H1 (cell line): ENCODE results near the gene NFKBIL1. TPM values are rescaled to one million over a fixed set of nuclear protein-coding genes. Genes with fewer than 3 reads are reported as not detected.

Experiments
- CTCF ChIA-PET: fragments of 300-600 bp; sonication (Branson Sonifier 250); formaldehyde crosslinking; loops from one replicate; lab custom pipeline; 2021; ENCODE audit not compliant: partially characterized antibody; lab: Charles Lee
- POLR2A ChIA-PET: fragments of 300-600 bp; sonication (Branson Sonifier 250); formaldehyde crosslinking; loops from one replicate; lab custom pipeline; 2021; ENCODE audit warnings: inconsistent platforms; ENCODE audit not compliant: partially characterized antibody; lab: Charles Lee
- DNase-seq, 2 experiments: peaks; one replicate each; pipeline versions ENCODE4 v3.0.0 to v3.0.0-alpha.2; 2010 to 2022; ENCODE audit warnings: low spot score in 2 of 2, low read depth in 1 of 2, mixed read lengths in 1 of 2
- FAIRE-seq: peaks from 2 replicates; lab custom pipeline; 2011; peaks lifted over from hg19 to GRCh38; lab: Jason Lieb, UNC
- H2AFZ ChIP-seq: 2 replicates; pipeline ENCODE4 v1.8.1; 2012; ENCODE audit warnings: low read length, inconsistent platforms
- H2AK5ac ChIP-seq: 2 replicates; pipeline ENCODE4 v1.6.1; 2013; ENCODE audit warnings: low read depth, low read length
- H2BK120ac ChIP-seq: replicated peaks from 2 replicates; pipeline ENCODE3; 2013; ENCODE audit warnings: low read depth, low read length, inconsistent platforms
- H2BK12ac ChIP-seq: 2 replicates; pipeline ENCODE4 v1.6.1; 2013; ENCODE audit warnings: low read depth, low read length
- H2BK15ac ChIP-seq: 2 replicates; pipeline ENCODE4 v1.6.1; 2013; ENCODE audit warnings: low read length
- H2BK20ac ChIP-seq: 2 replicates; pipeline ENCODE4 v1.6.1; 2013; ENCODE audit warnings: low read length
- H2BK5ac ChIP-seq: 2 replicates; pipeline ENCODE4 v1.6.1; 2013; ENCODE audit warnings: low read depth, low read length
- H3K14ac ChIP-seq: 2 replicates; pipeline ENCODE4 v1.6.1; 2013; ENCODE audit warnings: inconsistent platforms; ENCODE audit not compliant: insufficient read length
- H3K18ac ChIP-seq: 2 replicates; pipeline ENCODE4 v1.6.1; 2013; ENCODE audit warnings: low read length; ENCODE audit errors: extremely low read depth
- H3K23ac ChIP-seq: 2 replicates; pipeline ENCODE4 v1.6.1; 2013; ENCODE audit warnings: inconsistent platforms; ENCODE audit not compliant: insufficient read length
- H3K23me2 ChIP-seq: 2 replicates; pipeline ENCODE4 v1.6.1; 2013; ENCODE audit warnings: low read depth, low read length
- H3K27ac ChIP-seq: 2 replicates; pipeline ENCODE4 v1.6.1; 2011; ENCODE audit warnings: low read depth, low read length, inconsistent platforms
- H3K27me3 ChIP-seq, 4 experiments: replicated peaks in 1 of 4; 1 replicate in 1 of 4; 2 replicates in 3 of 4; pipeline versions ENCODE4 v1.6.1 to v1.8.1; 2011 to 2013; ENCODE audit warnings: low read length in 3 of 4, mild to moderate bottlenecking in 3 of 4, inconsistent platforms in 2 of 4, mixed read lengths in 2 of 4, moderate library complexity in 1 of 4; ENCODE audit not compliant: control insufficient read depth in 3 of 4, insufficient read depth in 3 of 4; ENCODE audit errors: extremely low read depth in 1 of 4
- H3K36me3 ChIP-seq, 4 experiments: 2 replicates each; pipeline versions ENCODE4 v1.6.1 to v1.8.1; 2011 to 2013; ENCODE audit warnings: mild to moderate bottlenecking in 4 of 4, low read length in 3 of 4, moderate library complexity in 2 of 4, control low read depth in 1 of 4, inconsistent platforms in 1 of 4; ENCODE audit not compliant: insufficient read depth in 4 of 4, control insufficient read depth in 2 of 4
- H3K4ac ChIP-seq: replicated peaks from 2 replicates; pipeline ENCODE3; 2013; ENCODE audit warnings: low read length, low read depth, mixed read lengths, inconsistent platforms; ENCODE audit not compliant: insufficient read length
- H3K4me1 ChIP-seq, 4 experiments: replicated peaks in 1 of 4; 1 replicate in 1 of 4; 2 replicates in 3 of 4; pipeline versions ENCODE4 v1.6.1 to v1.8.1; 2011 to 2013; ENCODE audit warnings: low read length in 3 of 4, inconsistent platforms in 2 of 4, mixed read lengths in 1 of 4; ENCODE audit not compliant: insufficient read depth in 4 of 4, control insufficient read depth in 3 of 4
- H3K4me2 ChIP-seq, 2 experiments: 2 replicates each; pipeline versions ENCODE4 v1.6.1 to v1.8.1; 2011 to 2013; ENCODE audit warnings: low read depth in 2 of 2, low read length in 2 of 2, control low read depth in 1 of 2, inconsistent platforms in 1 of 2, mild to moderate bottlenecking in 1 of 2; ENCODE audit not compliant: insufficient read depth in 1 of 2
- H3K4me3 ChIP-seq, 4 experiments: fragments of 200-600, 300-600 bp in 1 of 4; sonication (generic), shearing (Covaris generic), sonication (Bioruptor Twin) in 1 of 4; 2 replicates each; pipeline versions ENCODE4 v1.5.1 to v1.8.1; 2011 to 2016; ENCODE audit warnings: low read length in 4 of 4, low read depth in 3 of 4, control low read depth in 2 of 4, inconsistent platforms in 2 of 4, mild to moderate bottlenecking in 2 of 4, mixed read lengths in 1 of 4, moderate library complexity in 1 of 4; ENCODE audit not compliant: insufficient read depth in 2 of 4; ENCODE audit errors: extremely low read depth in 1 of 4
- H3K56ac ChIP-seq: replicated peaks from 2 replicates; pipeline ENCODE3; 2013; ENCODE audit warnings: low read depth, mild to moderate bottlenecking, mixed read lengths, low read length, inconsistent platforms; ENCODE audit not compliant: insufficient read length
- H3K79me1 ChIP-seq: 2 replicates; pipeline ENCODE4 v1.6.1; 2013; ENCODE audit warnings: low read depth, low read length, control low read depth
- H3K79me2 ChIP-seq, 2 experiments: 2 replicates each; pipeline versions ENCODE4 v1.6.1 to v1.8.1; 2012 to 2013; ENCODE audit warnings: low read length in 2 of 2, mild to moderate bottlenecking in 2 of 2, inconsistent platforms in 1 of 2; ENCODE audit not compliant: insufficient read depth in 2 of 2, control insufficient read depth in 1 of 2
- H3K9ac ChIP-seq, 4 experiments: replicated peaks in 1 of 4; 1 replicate in 1 of 4; 2 replicates in 3 of 4; pipeline versions ENCODE4 v1.6.1 to v1.8.1; 2011 to 2013; ENCODE audit warnings: low read depth in 3 of 4, low read length in 3 of 4, control low read depth in 2 of 4, mild to moderate bottlenecking in 2 of 4, moderate library complexity in 2 of 4, inconsistent platforms in 1 of 4; ENCODE audit errors: extremely low read depth in 1 of 4
- H3K9me3 ChIP-seq, 2 experiments: 2 replicates each; pipeline versions ENCODE4 v1.6.1 to v1.8.1; 2012 to 2013; ENCODE audit warnings: mild to moderate bottlenecking in 2 of 2, moderate library complexity in 2 of 2, control low read depth in 1 of 2, inconsistent platforms in 1 of 2, low read depth in 1 of 2, low read length in 1 of 2, mixed read lengths in 1 of 2; ENCODE audit not compliant: insufficient read depth in 2 of 2
- H4K20me1 ChIP-seq, 2 experiments: replicated peaks in 1 of 2; 2 replicates each; pipeline versions ENCODE3 to v1.8.1; 2011 to 2013; ENCODE audit warnings: inconsistent platforms in 2 of 2, low read length in 2 of 2, mild to moderate bottlenecking in 1 of 2; ENCODE audit not compliant: insufficient read depth in 2 of 2, control insufficient read depth in 1 of 2
- H4K5ac ChIP-seq: 2 replicates; pipeline ENCODE4 v1.6.1; 2013; ENCODE audit warnings: low read length, low read depth, mixed read lengths, inconsistent platforms; ENCODE audit not compliant: insufficient read length
- H4K8ac ChIP-seq: 2 replicates; pipeline ENCODE4 v1.8.0; 2013; ENCODE audit warnings: mild to moderate bottlenecking, moderate library complexity, low read length, inconsistent platforms; ENCODE audit not compliant: insufficient read depth; ENCODE audit errors: extremely low read depth
- H4K91ac ChIP-seq: replicated peaks from 2 replicates; pipeline ENCODE3; 2013; ENCODE audit warnings: low read length, mixed read lengths, inconsistent platforms; ENCODE audit not compliant: insufficient read length
- ASH2L ChIP-seq: fragments of 200-600, 300-600 bp; sonication (generic); IDR thresholded peaks from one replicate; pipeline ENCODE4 v1.7.1; 2017; ENCODE audit warnings: low read length
- FOSL1 ChIP-seq: IDR thresholded peaks from 2 replicates; pipeline ENCODE4 v1.6.1; 2011; ENCODE audit warnings: mild to moderate bottlenecking, low read depth, low read length, moderate library complexity; ENCODE audit not compliant: insufficient read depth
- WGBS, 2 experiments: shearing (Covaris generic) in 1 of 2; methylation state at CpG; one replicate each; pipeline versions ENCODE4 v1.1.6 to v1.1.7; 2013 to 2015; ENCODE audit warnings: low lambda C conversion rate in 2 of 2, mixed read lengths in 2 of 2, inconsistent platforms in 1 of 2, low coverage in 1 of 2, missing lambda C conversion rate in 1 of 2; ENCODE audit not compliant: insufficient replicate concordance in 2 of 2, insufficient coverage in 1 of 2, insufficient read length in 1 of 2; ENCODE audit errors: extremely low coverage in 1 of 2, missing lambda C conversion rate in 1 of 2; 5-methylcytosine and 5-hydroxymethylcytosine counted together
- polyA plus RNA-seq, 7 experiments: library from polyadenylated mRNA; depleted of rRNA in 3 of 7; stranded (reverse) in 5 of 7; unstranded in 2 of 7; fragments of >200 nt in 5 of 7; fragments of 200-250 nt in 2 of 7; gene quantifications; 1 replicate in 5 of 7; 2 replicates in 1 of 7; 4 replicates in 1 of 7; pipeline versions ENCODE4 v1.2.1 to v1.2.3, GENCODE V29; 2011 to 2013; ENCODE audit warnings: missing spikeins in 2 of 7, mixed read lengths in 2 of 7
- total RNA-seq: library from RNA; stranded (reverse); fragmentation: NEBNext Ultra II Directional; extraction: Animal tissue kit (Norgen Biotek cat#: 25700); gene quantifications from 2 replicates; pipeline ENCODE4 v1.2.1, GENCODE V29; 2021

The NFKBIL1 gene
- total and polyA plus RNA-seq, 2 of the 8 experiments (the other 6 are each of a cell fraction or from before 2014, with no cell fraction given), result 7.5 to 11.2 TPM

DNA sequence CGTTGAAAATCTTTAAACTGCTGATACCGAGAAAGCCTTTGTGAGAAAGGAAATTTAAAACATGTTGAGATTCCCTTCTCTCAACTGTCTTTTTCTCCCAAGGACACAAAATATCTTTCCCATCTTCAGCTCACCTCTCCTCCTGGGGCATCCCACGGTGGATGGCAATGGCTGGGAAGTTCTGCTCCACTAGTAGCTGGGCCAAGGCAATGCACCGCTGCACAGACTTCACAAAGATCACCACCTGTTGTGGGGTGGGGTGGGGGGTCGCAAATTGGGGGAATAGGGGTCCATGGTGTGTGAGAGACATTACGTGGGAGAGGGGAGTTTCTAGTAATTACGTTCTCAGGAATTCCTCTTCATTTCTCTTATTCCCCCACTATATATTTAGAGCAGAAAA is 16.2 kb upstream of the NFKBIL1 start:
- no peak overlapping the region for H2BK15ac ChIP-seq
- POLR2A ChIA-PET, result interaction anchor here (0.9 to 18.4 kb wide), 21 partner anchors 8 to 359 kb away, joined by 3 to 428 read pairs (median 5); partner anchors contain the start of genes ATP6V1G2, BAG6, DDX39B and NFKBIL1
- 91% methylated on average over 7 of the region's 7 CpGs; no CpG with 5 or more reads in 1 of the 2 experiments for WGBS, 2 experiments

More for the DNA sequence above, 16.2 kb upstream of the NFKBIL1 start:
- Histone ChIP-seq H3K18ac (no peak overlapping the region), H3K14ac (no peak overlapping the region), H4K8ac (no peak overlapping the region), H3K27ac (no peak overlapping the region), H3K9ac (no peak overlapping the region), H3K4ac (no peak overlapping the region), H2BK12ac (no peak overlapping the region), H3K56ac (no peak overlapping the region), H3K23ac (no peak overlapping the region), H4K5ac (no peak overlapping the region), H4K91ac (no peak overlapping the region), H3K4me2 (no peak overlapping the region), H2BK5ac (no peak overlapping the region), H3K79me1 (peaks cover 10% of the 10 kb centered on the region; the same call in 1 of the 2 replicates), H2AFZ (no peak overlapping the region), H3K79me2 (peaks cover 0 to 19% of the 10 kb centered on the region in 2 experiments; a peak in 2 of 4 replicates), H3K9me3 (no peaks in the 10 kb centered on the region), H3K4me1 (peaks cover 1 to 5% (median 4%) of the 10 kb centered on the region in 4 experiments; a peak in 4 of 7 replicates), H3K36me3 (peaks cover 54 to 70% (median 61%) of the 10 kb centered on the region in 4 experiments), H2BK20ac (no peak overlapping the region), H2BK120ac (no peak overlapping the region), H2AK5ac (no peak overlapping the region), H4K20me1 (peaks cover 29 to 41% of the 10 kb centered on the region in 2 experiments), H3K27me3 (no peaks in the 10 kb centered on the region), H3K4me3 (no peak overlapping the region), H3K23me2 (no peaks in the 10 kb centered on the region)
- FAIRE-seq, result no peak
- DNase-seq, result no peak
- TF ChIP-seq ASH2L (no peak), FOSL1 (no peak)
- CTCF ChIA-PET, result interaction anchor here (1.4 to 1.8 kb wide), 4 partner anchors 15 to 67 kb away, joined by 3 to 6 read pairs (median 4); partner anchors contain the start of gene ATP6V1G2
